Neural cell (in vitro differentiated cells): ENCODE measurements around the gene SPEM3. TPM values are rescaled to one million over a fixed set of nuclear protein-coding genes. Genes with fewer than 3 reads are reported as not detected.

Experiments
- H2AFZ ChIP-seq: fragments of 200-600, 300-800 bp; sonication (generic), shearing (Covaris generic); 2 replicates; pipeline ENCODE4 v1.6.0; 2014; ENCODE audit warnings: low read depth, mild to moderate bottlenecking, antibody characterized with exemption, low read length, moderate library complexity
- H3F3A ChIP-seq: fragments of 200-600 bp; shearing (Covaris generic); 2 replicates; pipeline ENCODE4 v1.6.1; 2016; ENCODE audit warnings: mild to moderate bottlenecking, moderate library complexity, mixed read lengths, antibody characterized with exemption, low read length; ENCODE audit not compliant: insufficient read depth, poor library complexity, severe bottlenecking
- H3K27ac ChIP-seq: fragments of 200-600, 300-800 bp; sonication (generic), shearing (Covaris generic); 2 replicates; pipeline ENCODE4 v1.5.1; 2014; ENCODE audit warnings: mild to moderate bottlenecking, low read length, moderate library complexity
- H3K27me3 ChIP-seq: fragments of 300-800, 200-600 bp; sonication (generic), shearing (Covaris generic); 2 replicates; pipeline ENCODE4 v1.6.0; 2014; ENCODE audit warnings: mild to moderate bottlenecking, low read depth, low read length, moderate library complexity; ENCODE audit not compliant: insufficient read depth
- H3K36me3 ChIP-seq: fragments of 300-800, 200-600 bp; sonication (generic), shearing (Covaris generic); 2 replicates; pipeline ENCODE4 v1.5.1; 2014; ENCODE audit warnings: mild to moderate bottlenecking, antibody characterized with exemption, low read length, moderate library complexity; ENCODE audit not compliant: insufficient read depth
- H3K4me2 ChIP-seq: fragments of 300-800, 200-600 bp; sonication (generic), shearing (Covaris generic); 2 replicates; pipeline ENCODE4 v1.6.0; 2014; ENCODE audit warnings: mild to moderate bottlenecking, low read length
- H3K4me3 ChIP-seq: fragments of 300-800, 200-600 bp; sonication (generic), shearing (Covaris generic); 2 replicates; pipeline ENCODE4 v1.5.1; 2014; ENCODE audit warnings: mild to moderate bottlenecking, low read length, moderate library complexity
- H3K79me2 ChIP-seq: fragments of 200-600 bp; shearing (Covaris generic); replicated peaks from 2 replicates; pipeline ENCODE4 v1.6.0; 2014; ENCODE audit warnings: mild to moderate bottlenecking, low read length, moderate library complexity; ENCODE audit not compliant: insufficient read depth
- H3K9ac ChIP-seq: fragments of 300-800, 200-600 bp; sonication (generic), shearing (Covaris generic); 2 replicates; pipeline ENCODE4 v1.6.1; 2016; ENCODE audit warnings: mild to moderate bottlenecking, low read length, mixed read lengths
- H3K9me2 ChIP-seq: fragments of 200-600 bp; shearing (Covaris generic); 2 replicates; pipeline ENCODE4 v1.6.1; 2016; ENCODE audit warnings: mild to moderate bottlenecking, low read length, mixed read lengths; ENCODE audit not compliant: insufficient read depth
- H3K9me3 ChIP-seq: fragments of 200-600, 300-800 bp; sonication (generic), shearing (Covaris generic); 2 replicates; pipeline ENCODE4 v1.6.1; 2016; ENCODE audit warnings: mild to moderate bottlenecking, mixed run types, low read length, moderate library complexity, mixed read lengths
- H4K20me1 ChIP-seq: fragments of 200-600 bp; shearing (Covaris generic); 2 replicates; pipeline ENCODE4 v1.6.1; 2016; ENCODE audit warnings: mild to moderate bottlenecking, mixed run types; ENCODE audit not compliant: insufficient read depth
- CTCF ChIP-seq: fragments of 450-650 bp; IDR thresholded peaks from 2 replicates; pipeline ENCODE4 v1.5.1; 2014; ENCODE audit warnings: antibody characterized with exemption, mild to moderate bottlenecking, moderate library complexity; ENCODE audit not compliant: poor library complexity, severe bottlenecking
- EP300 ChIP-seq: fragments of 450-650 bp; conservative IDR thresholded peaks from 2 replicates; pipeline ENCODE4 v1.6.1; 2014; ENCODE audit warnings: antibody characterized with exemption, mild to moderate bottlenecking, moderate library complexity; ENCODE audit not compliant: poor library complexity, severe bottlenecking
- EZH2 ChIP-seq: fragments of 200-600, 300-800 bp; shearing (Covaris generic), sonication (generic); IDR thresholded peaks from 2 replicates; pipeline ENCODE4 v1.6.1; 2014; ENCODE audit warnings: antibody characterized with exemption, low read length, borderline replicate concordance, mild to moderate bottlenecking; ENCODE audit not compliant: insufficient read depth, poor library complexity, severe bottlenecking
- MXI1 ChIP-seq: fragments of 450-650 bp; conservative IDR thresholded peaks from 2 replicates; pipeline ENCODE4 v1.6.1; 2014; ENCODE audit warnings: antibody characterized with exemption, mild to moderate bottlenecking; ENCODE audit not compliant: poor library complexity, severe bottlenecking
- POLR2AphosphoS5 ChIP-seq: IDR thresholded peaks from 2 replicates; pipeline ENCODE4 v1.6.1; 2012
- RAD21 ChIP-seq: fragments of 450-650 bp; conservative IDR thresholded peaks from 2 replicates; pipeline ENCODE4 v1.6.1; 2014; ENCODE audit warnings: antibody characterized with exemption, mild to moderate bottlenecking, moderate library complexity
- SMC3 ChIP-seq: fragments of 450-650 bp; conservative IDR thresholded peaks from 2 replicates; pipeline ENCODE4 v1.6.1; 2014; ENCODE audit warnings: antibody characterized with exemption, mild to moderate bottlenecking, moderate library complexity; ENCODE audit not compliant: poor library complexity
- TAF1 ChIP-seq: IDR thresholded peaks from 2 replicates; pipeline ENCODE4 v1.6.1; 2012; ENCODE audit warnings: low read depth
- polyA plus RNA-seq: library from polyadenylated mRNA; depleted of rRNA; stranded (reverse); fragments of >200 nt; gene quantifications from 2 replicates; pipeline ENCODE4 v1.2.3, GENCODE V29; 2014
- TF ChIP-seq, protein P1 (sequence below): IDR thresholded peaks from 2 replicates; pipeline ENCODE4 v1.6.1; 2012; ENCODE audit warnings: borderline replicate concordance

The SPEM3 gene
- polyA plus RNA-seq, 1 donor from 2014 or later: not detected

DNA sequence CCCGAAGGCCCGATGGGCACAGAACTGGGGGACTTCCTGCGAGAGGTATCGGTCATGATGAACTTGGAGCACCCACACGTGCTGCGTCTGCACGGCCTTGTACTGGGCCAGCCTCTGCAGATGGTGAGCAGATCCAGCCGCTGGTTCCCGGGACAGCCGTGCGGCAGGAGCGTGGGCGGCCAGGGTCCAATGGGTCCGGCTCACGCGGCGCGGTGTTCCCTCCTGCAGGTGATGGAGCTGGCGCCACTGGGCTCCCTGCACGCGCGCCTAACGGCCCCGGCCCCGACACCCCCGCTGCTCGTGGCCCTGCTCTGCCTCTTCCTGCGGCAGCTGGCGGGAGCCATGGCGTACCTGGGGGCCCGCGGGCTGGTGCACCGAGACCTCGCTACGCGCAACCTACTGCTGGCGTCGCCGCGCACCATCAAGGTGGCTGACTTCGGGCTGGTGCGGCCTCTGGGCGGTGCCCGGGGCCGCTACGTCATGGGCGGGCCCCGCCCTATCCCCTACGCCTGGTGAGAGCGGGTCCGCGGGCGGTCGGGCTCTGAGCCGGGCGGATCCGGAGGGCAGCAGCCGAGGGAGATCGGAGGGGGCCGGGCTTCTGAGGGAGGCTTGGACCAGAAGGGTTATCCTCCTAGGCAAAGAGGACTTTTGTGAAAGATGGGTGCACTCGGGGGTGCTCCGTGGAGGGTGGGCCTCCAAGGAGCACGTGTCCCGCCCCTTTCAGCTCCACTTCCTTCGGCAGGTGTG is 44.7 kb upstream of the SPEM3 start:
- Histone ChIP-seq H3K4me2 (no peak overlapping the region), H3K27me3 (peaks cover 38% of the 10 kb centered on the region), H4K20me1 (no peaks in the 10 kb centered on the region), H3K9me2 (no peaks in the 10 kb centered on the region), H3K27ac (no peak overlapping the region), H3K4me3 (peak overlapping the region; percentile 48), H2AFZ (no peak overlapping the region), H3F3A (no peaks in the 10 kb centered on the region), H3K79me2 (no peaks in the 10 kb centered on the region), H3K9ac (no peak overlapping the region), H3K9me3 (peaks cover 9% of the 10 kb centered on the region), H3K36me3 (peaks cover 2% of the 10 kb centered on the region)
- no peak for TF ChIP-seq TAF1
- no peak for TF ChIP-seq RAD21
- peak; percentile 33 for TF ChIP-seq POLR2AphosphoS5
- TF ChIP-seq SMC3: no peak
- TF ChIP-seq EP300: no peak
- no peak for TF ChIP-seq CTCF
- no peak for TF ChIP-seq MXI1
- TF ChIP-seq, protein P1, sequence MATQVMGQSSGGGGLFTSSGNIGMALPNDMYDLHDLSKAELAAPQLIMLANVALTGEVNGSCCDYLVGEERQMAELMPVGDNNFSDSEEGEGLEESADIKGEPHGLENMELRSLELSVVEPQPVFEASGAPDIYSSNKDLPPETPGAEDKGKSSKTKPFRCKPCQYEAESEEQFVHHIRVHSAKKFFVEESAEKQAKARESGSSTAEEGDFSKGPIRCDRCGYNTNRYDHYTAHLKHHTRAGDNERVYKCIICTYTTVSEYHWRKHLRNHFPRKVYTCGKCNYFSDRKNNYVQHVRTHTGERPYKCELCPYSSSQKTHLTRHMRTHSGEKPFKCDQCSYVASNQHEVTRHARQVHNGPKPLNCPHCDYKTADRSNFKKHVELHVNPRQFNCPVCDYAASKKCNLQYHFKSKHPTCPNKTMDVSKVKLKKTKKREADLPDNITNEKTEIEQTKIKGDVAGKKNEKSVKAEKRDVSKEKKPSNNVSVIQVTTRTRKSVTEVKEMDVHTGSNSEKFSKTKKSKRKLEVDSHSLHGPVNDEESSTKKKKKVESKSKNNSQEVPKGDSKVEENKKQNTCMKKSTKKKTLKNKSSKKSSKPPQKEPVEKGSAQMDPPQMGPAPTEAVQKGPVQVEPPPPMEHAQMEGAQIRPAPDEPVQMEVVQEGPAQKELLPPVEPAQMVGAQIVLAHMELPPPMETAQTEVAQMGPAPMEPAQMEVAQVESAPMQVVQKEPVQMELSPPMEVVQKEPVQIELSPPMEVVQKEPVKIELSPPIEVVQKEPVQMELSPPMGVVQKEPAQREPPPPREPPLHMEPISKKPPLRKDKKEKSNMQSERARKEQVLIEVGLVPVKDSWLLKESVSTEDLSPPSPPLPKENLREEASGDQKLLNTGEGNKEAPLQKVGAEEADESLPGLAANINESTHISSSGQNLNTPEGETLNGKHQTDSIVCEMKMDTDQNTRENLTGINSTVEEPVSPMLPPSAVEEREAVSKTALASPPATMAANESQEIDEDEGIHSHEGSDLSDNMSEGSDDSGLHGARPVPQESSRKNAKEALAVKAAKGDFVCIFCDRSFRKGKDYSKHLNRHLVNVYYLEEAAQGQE: no peak

GRCh38 chr17:7384489-7385081 is 44.1 kb upstream of the SPEM3 start:
- Histone ChIP-seq H3K9me2 (no peaks in the 10 kb centered on the region), H3K9ac (no peak overlapping the region), H2AFZ (no peak overlapping the region), H4K20me1 (no peaks in the 10 kb centered on the region), H3K36me3 (peaks cover 7% of the 10 kb centered on the region), H3K4me3 (peak overlapping the region; percentile 48), H3K79me2 (no peaks in the 10 kb centered on the region), H3K4me2 (no peak overlapping the region), H3F3A (no peaks in the 10 kb centered on the region), H3K9me3 (peaks cover 3% of the 10 kb centered on the region), H3K27me3 (peaks cover 36% of the 10 kb centered on the region), H3K27ac (no peak overlapping the region)
- TF ChIP-seq MXI1 (no peak), RAD21 (no peak), CTCF (no peak), EZH2 (no peak), POLR2AphosphoS5 (no peak), EP300 (no peak), TAF1 (no peak), SMC3 (no peak)
- TF ChIP-seq, protein P1: no peak
